Stimulated activated memory B cell treated with anti-CD40 and anti-IgM and Interleukin-4, amounts not matched to agents 10 μg/mL and 1 μg/mL and 100 μg/mL, for 72 hours (primary cell): Measurements from ENCODE around the gene KIAA1755.

ENCODE experiments used
- ATAC-seq: fragments of 150-1000 bp; cut with Tn5 transposase; 2 replicates; pipeline ENCODE4 v1.10.0; 2021
- H3K27ac Mint-ChIP-seq: one replicate; pipeline ENCODE4 v1.8.0; 2022; ENCODE audit warnings: mild to moderate bottlenecking, mixed read lengths
- H3K27me3 Mint-ChIP-seq: one replicate; pipeline ENCODE4 v1.8.0; 2022; ENCODE audit warnings: mixed read lengths
- H3K36me3 Mint-ChIP-seq: one replicate; pipeline ENCODE4 v1.8.0; 2022; ENCODE audit warnings: mixed read lengths
- H3K4me1 Mint-ChIP-seq: one replicate; pipeline ENCODE4 v1.8.0; 2022; ENCODE audit warnings: mixed read lengths
- H3K4me3 Mint-ChIP-seq: one replicate; pipeline ENCODE4 v1.8.0; 2022; ENCODE audit warnings: mild to moderate bottlenecking, moderate library complexity, mixed read lengths
- H3K9me3 Mint-ChIP-seq: one replicate; pipeline ENCODE4 v1.8.0; 2022; ENCODE audit warnings: mixed read lengths

KIAA1755 gene

GRCh38 chr20:38186788-38187221 lies 73.7 kb downstream of the KIAA1755 start:
- Mint-ChIP-seq H3K4me3 (no peak overlapping the region), H3K9me3 (no peaks in the 10 kb centered on the region), H3K27me3 (peaks cover 12% of the 10 kb centered on the region), H3K4me1 (peaks cover 8% of the 10 kb centered on the region), H3K27ac (no peak overlapping the region), H3K36me3 (no peaks in the 10 kb centered on the region)
- no peak for ATAC-seq

DNA sequence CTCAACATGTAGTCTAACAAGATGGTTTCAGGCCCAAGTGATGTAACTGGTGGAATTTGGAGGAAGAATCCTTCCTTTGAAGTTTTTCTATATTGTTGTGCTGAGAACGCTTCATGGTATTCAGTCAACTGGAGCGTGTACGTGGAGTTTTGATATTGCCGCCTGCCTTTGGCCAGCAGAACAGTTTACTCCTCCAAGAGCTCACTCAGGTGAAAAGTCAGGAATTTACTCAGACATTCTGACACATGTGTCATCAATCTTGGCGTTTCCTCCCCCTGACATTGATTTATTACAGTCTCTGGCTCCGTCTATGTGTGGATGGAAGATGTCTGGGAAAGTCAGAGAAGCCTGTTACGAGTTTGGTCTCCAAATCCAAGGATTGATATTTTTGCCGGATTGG lies 76.4 kb downstream of the KIAA1755 start:
- H3K4me1 Mint-ChIP-seq = peaks cover 21% of the 10 kb centered on the region
- no peak overlapping the region for H3K4me3 Mint-ChIP-seq
- ATAC-seq = no peak
- no peaks in the 10 kb centered on the region for H3K36me3 Mint-ChIP-seq
- no peak overlapping the region for H3K27ac Mint-ChIP-seq
- peaks cover 12% of the 10 kb centered on the region for H3K27me3 Mint-ChIP-seq
- no peaks in the 10 kb centered on the region for H3K9me3 Mint-ChIP-seq

DNA sequence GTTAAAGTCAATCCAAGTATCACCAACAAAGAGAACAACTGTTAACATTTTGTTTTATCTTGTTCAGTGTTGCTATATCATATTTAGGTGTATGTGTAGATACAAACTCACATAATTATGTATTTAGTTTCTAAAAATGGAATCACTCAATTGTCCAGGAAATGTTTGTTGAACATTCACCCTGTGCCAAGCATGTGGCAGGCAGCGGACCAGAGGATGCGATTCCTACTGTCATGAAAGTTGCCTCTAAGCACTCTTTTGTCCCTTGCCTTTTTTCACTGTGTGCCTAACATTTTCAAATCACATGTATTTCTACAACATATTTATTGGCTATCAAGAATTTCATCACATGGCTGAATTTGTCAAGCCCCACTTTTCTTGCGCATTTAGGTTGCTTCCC lies 78.6 kb downstream of the KIAA1755 start:
- no peaks in the 10 kb centered on the region for H3K36me3 Mint-ChIP-seq
- H3K27me3 Mint-ChIP-seq = peaks cover 29% of the 10 kb centered on the region
- no peaks in the 10 kb centered on the region for H3K9me3 Mint-ChIP-seq
- peak overlapping the region; percentile 80 for H3K27ac Mint-ChIP-seq
- H3K4me3 Mint-ChIP-seq = no peak overlapping the region
- peaks cover 13% of the 10 kb centered on the region for H3K4me1 Mint-ChIP-seq
- ATAC-seq = no peak

DNA sequence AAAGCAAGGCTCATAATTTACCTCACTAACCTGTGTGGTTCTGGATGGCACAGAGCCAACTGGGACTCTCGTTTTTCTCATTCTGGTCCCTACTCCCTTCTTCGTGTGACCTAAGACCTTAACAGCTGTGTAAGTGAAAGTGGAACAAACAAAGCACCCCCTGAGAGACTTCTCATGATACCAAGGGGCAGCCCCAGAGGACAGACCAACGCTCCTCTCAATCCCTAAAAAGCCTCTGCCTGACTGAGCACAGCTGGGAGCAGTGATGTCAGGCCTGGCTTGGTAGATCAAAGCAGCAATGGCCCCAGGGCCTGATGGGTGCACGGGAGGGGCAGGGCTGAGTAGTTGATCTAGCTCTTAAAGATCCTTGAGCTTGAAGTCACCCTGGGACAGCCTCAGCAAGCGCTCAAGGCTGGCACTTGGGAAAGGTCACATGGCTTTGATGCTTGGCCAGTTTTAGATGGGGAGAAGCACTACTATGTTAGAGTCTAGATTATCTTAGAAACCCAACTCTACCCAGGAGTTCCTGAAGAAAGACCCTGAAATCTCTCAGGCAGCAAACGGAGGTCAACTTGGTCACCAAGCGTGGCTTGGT lies 79.2 kb downstream of the KIAA1755 start:
- peaks cover 29% of the 10 kb centered on the region for H3K27me3 Mint-ChIP-seq
- ATAC-seq = peak; percentile 97
- no peaks in the 10 kb centered on the region for H3K36me3 Mint-ChIP-seq
- peak overlapping the region; percentile 80 for H3K27ac Mint-ChIP-seq
- no peaks in the 10 kb centered on the region for H3K9me3 Mint-ChIP-seq
- H3K4me1 Mint-ChIP-seq = peaks cover 13% of the 10 kb centered on the region
- H3K4me3 Mint-ChIP-seq = no peak overlapping the region

GRCh38 chr20:38180781-38181180 lies 79.8 kb downstream of the KIAA1755 start:
- H3K27me3 Mint-ChIP-seq = peaks cover 29% of the 10 kb centered on the region

DNA sequence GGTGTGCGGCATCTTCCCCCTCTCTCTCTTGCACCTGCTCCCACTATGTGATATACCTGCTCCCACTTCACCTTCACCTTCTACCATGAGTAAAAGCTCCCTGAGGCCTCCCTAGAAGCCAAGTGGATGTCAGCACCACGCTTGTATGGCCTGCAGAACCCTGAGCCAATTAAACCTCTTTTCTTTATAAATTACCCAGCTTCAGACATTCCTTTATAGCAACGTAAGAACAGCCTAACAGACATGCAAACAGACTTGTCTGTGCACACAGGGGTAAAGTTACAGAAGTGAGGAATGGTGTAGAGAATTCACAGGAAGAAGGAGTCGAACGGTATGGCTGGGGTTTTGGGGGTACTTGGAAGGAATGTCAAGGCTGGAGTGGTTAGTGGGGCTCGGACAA lies 80.7 kb downstream of the KIAA1755 start:
- Mint-ChIP-seq H3K27ac (no peak overlapping the region), H3K36me3 (no peaks in the 10 kb centered on the region), H3K9me3 (no peaks in the 10 kb centered on the region)

More at GRCh38 chr20:38180781-38181180, 79.8 kb downstream of the KIAA1755 start:
- Mint-ChIP-seq H3K4me3 (no peak overlapping the region), H3K9me3 (no peaks in the 10 kb centered on the region), H3K27ac (peak overlapping the region; percentile 80), H3K4me1 (peaks cover 13% of the 10 kb centered on the region), H3K36me3 (no peaks in the 10 kb centered on the region)
- no peak for ATAC-seq

GRCh38 chr20:38178581-38178980 lies 82.0 kb downstream of the KIAA1755 start:
- Mint-ChIP-seq H3K4me3 (no peak overlapping the region), H3K27ac (peak overlapping the region; percentile 5), H3K36me3 (no peaks in the 10 kb centered on the region), H3K27me3 (peaks cover 23% of the 10 kb centered on the region), H3K9me3 (no peaks in the 10 kb centered on the region), H3K4me1 (peaks cover 13% of the 10 kb centered on the region)
- no peak for ATAC-seq

More for the DNA sequence above, 80.7 kb downstream of the KIAA1755 start:
- no peak overlapping the region for H3K4me3 Mint-ChIP-seq
- H3K4me1 Mint-ChIP-seq = peaks cover 13% of the 10 kb centered on the region
- peaks cover 29% of the 10 kb centered on the region for H3K27me3 Mint-ChIP-seq
- no peak for ATAC-seq

DNA sequence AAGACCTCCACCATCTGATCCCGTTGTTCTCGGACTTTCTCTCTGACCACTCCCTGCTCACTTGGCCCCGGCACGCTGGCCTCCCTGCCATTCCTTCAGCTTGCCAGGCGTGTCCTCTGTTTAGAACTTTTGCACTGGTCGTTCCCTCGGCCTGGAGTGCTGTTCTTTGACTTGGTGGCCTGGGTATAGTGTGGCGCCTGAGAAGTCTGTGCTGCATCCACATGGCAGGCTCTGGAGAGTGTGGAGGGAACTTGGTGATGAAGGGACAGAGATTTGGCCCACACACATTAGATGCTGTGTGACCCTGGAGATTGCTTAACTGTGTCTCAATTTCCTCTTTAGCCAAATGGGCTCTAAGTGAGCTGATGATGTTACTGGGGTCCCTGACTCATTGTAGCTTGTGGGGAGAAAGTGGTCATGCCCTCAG lies 82.5 kb downstream of the KIAA1755 start:
- Mint-ChIP-seq H3K4me3 (no peak overlapping the region), H3K4me1 (peaks cover 13% of the 10 kb centered on the region), H3K36me3 (no peaks in the 10 kb centered on the region), H3K27ac (peak overlapping the region; percentile 5), H3K9me3 (no peaks in the 10 kb centered on the region), H3K27me3 (peaks cover 18% of the 10 kb centered on the region)
- no peak for ATAC-seq

DNA sequence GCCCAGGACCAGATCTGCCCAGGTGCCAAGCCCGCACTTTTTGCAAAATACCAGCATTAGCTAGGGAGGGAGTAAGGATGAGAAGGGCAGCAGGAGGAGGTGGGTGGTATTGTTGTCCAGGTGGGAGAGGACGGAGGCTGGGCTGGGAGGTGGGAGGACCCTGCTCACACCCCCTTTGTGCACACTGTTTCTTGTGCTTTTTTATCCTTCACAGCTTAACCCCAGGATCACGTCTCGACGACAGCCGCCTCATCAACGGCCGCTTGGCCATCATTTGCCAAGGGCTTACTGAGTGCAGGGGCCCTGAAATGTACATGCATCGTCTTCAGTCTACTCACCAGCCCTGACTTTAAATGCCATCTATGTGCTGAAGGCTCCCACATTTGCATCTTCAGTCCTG lies 83.3 kb downstream of the KIAA1755 start:
- no peak overlapping the region for H3K27ac Mint-ChIP-seq

GRCh38 chr20:38175304-38176180 lies 85.0 kb downstream of the KIAA1755 start:
- no peak overlapping the region for H3K27ac Mint-ChIP-seq

More for the DNA sequence above, 83.3 kb downstream of the KIAA1755 start:
- no peaks in the 10 kb centered on the region for H3K9me3 Mint-ChIP-seq
- peaks cover 13% of the 10 kb centered on the region for H3K4me1 Mint-ChIP-seq
- no peak for ATAC-seq
- H3K4me3 Mint-ChIP-seq = no peak overlapping the region
- peaks cover 17% of the 10 kb centered on the region for H3K27me3 Mint-ChIP-seq
- H3K36me3 Mint-ChIP-seq = no peaks in the 10 kb centered on the region

DNA sequence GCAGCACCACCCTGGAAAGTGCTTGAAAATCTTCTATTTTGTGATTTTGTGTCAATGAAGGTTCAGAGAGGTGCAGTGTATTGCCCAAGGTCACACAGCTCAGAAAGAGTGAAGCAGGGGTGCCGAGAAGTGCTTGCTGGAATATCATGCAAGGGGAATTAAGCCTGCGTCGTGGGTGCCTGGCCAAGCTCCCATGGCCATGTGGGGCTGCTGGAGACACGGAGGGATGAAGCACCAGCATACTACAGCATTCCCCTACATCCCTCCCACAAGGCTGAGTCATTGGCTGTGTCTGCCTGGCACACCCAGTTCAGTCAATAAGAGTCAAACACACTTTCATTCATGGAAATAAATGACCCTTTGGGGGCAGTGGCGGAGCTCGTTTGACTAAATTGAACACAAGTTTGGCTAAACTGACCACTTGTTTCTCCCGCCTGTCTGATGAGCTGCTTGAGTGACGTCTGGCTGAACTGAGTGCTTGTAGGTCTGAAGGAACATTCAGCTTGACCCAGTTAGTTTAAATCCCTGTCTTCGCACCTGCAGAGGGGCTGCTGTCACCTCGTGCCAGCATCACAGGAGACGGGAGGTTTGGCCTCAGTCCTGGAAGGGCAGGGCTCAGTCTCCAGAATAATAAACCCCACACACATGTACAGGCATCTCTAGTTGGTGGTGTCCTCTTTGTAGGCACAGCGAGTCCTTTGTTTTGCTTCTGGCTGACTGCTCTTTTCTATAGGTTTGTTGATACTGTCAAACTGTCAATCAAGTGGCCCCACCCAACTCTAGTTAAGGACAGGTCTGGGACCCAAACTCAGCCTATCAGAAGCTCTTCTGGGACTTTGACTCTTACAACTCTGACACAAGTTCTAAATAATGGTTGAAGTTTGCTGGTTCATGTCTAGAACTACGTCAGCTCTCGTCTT lies 87.0 kb downstream of the KIAA1755 start:
- H3K36me3 Mint-ChIP-seq = no peaks in the 10 kb centered on the region
- H3K4me3 Mint-ChIP-seq = no peak overlapping the region
- no peak overlapping the region for H3K27ac Mint-ChIP-seq
- ATAC-seq = no peak
- H3K27me3 Mint-ChIP-seq = peaks cover 11% of the 10 kb centered on the region
- H3K4me1 Mint-ChIP-seq = peaks cover 18% of the 10 kb centered on the region
- H3K9me3 Mint-ChIP-seq = no peaks in the 10 kb centered on the region

More at GRCh38 chr20:38175304-38176180, 85.0 kb downstream of the KIAA1755 start:
- Mint-ChIP-seq H3K4me1 (peaks cover 2% of the 10 kb centered on the region), H3K9me3 (no peaks in the 10 kb centered on the region), H3K36me3 (no peaks in the 10 kb centered on the region), H3K4me3 (no peak overlapping the region), H3K27me3 (peaks cover 17% of the 10 kb centered on the region)
- no peak for ATAC-seq

- Mint-ChIP-seq H3K27me3 (peaks cover under 1% of the 10 kb centered on the region), H3K4me3 (no peak overlapping the region), H3K36me3 (no peaks in the 10 kb centered on the region), H3K4me1 (peaks cover 25% of the 10 kb centered on the region), H3K9me3 (no peaks in the 10 kb centered on the region), H3K27ac (no peak overlapping the region)
- ATAC-seq = no peak
Observed at GRCh38 chr20:38172408-38172807, 88.1 kb downstream of the KIAA1755 start.

- Mint-ChIP-seq H3K27me3 (no peaks in the 10 kb centered on the region), H3K9me3 (no peaks in the 10 kb centered on the region), H3K27ac (no peak overlapping the region), H3K36me3 (no peaks in the 10 kb centered on the region), H3K4me3 (no peak overlapping the region), H3K4me1 (peaks cover 26% of the 10 kb centered on the region)
- ATAC-seq = no peak
Observed at GRCh38 chr20:38171675-38172043, 88.9 kb downstream of the KIAA1755 start.

- H3K27me3 Mint-ChIP-seq = no peaks in the 10 kb centered on the region
- H3K27ac Mint-ChIP-seq = no peak overlapping the region
- no peaks in the 10 kb centered on the region for H3K9me3 Mint-ChIP-seq
- no peak for ATAC-seq
- peaks cover 32% of the 10 kb centered on the region for H3K4me1 Mint-ChIP-seq
- H3K4me3 Mint-ChIP-seq = no peak overlapping the region
- H3K36me3 Mint-ChIP-seq = no peaks in the 10 kb centered on the region
Observed at GRCh38 chr20:38170826-38171674, 89.5 kb downstream of the KIAA1755 start.
